Mucosa of rectum (tissue), 2 donors: ENCODE measurements around the gene LRMDA.

Experiments
- H3K27ac ChIP-seq, 2 donors: one replicate each; pipeline ENCODE4 v1.7.0; 2013; ENCODE audit warnings: inconsistent platforms in 2 of 2, low read depth in 2 of 2, low read length in 2 of 2
- H3K27me3 ChIP-seq, 2 donors: one replicate each; pipeline ENCODE4 v1.7.0; 2013; ENCODE audit warnings: low read length in 2 of 2; ENCODE audit not compliant: control insufficient read depth in 2 of 2, insufficient read depth in 2 of 2
- H3K36me3 ChIP-seq, 2 donors: one replicate each; pipeline ENCODE4 v1.7.0; 2013; ENCODE audit warnings: low read length in 2 of 2; ENCODE audit not compliant: control insufficient read depth in 2 of 2, insufficient read depth in 2 of 2
- H3K4me1 ChIP-seq, 2 donors: one replicate each; pipeline ENCODE4 v1.7.0; 2013; ENCODE audit warnings: low read length in 2 of 2, mild to moderate bottlenecking in 1 of 2; ENCODE audit not compliant: control insufficient read depth in 2 of 2, insufficient read depth in 2 of 2
- H3K4me3 ChIP-seq, 2 donors: one replicate each; pipeline ENCODE4 v1.7.0; 2013; ENCODE audit warnings: low read length in 2 of 2
- H3K9ac ChIP-seq, 2 donors: one replicate each; pipeline ENCODE4 v1.7.0; 2013; ENCODE audit warnings: low read length in 2 of 2, low read depth in 1 of 2, mild to moderate bottlenecking in 1 of 2
- H3K9me3 ChIP-seq, 2 donors: one replicate each; pipeline ENCODE4 v1.7.0; 2013; ENCODE audit warnings: low read length in 2 of 2; ENCODE audit not compliant: control insufficient read depth in 2 of 2
- donor health status: healthy.
- donor health status: Normal muscosa, but diverticular disease.

LRMDA gene

GRCh38 chr10:76010703-76011102 lies 579.3 kb downstream of the LRMDA start:
- H3K4me3 ChIP-seq: no peak overlapping the region
- H3K9me3 ChIP-seq: no peaks in the 10 kb centered on the region
- no peaks in the 10 kb centered on the region for H3K36me3 ChIP-seq
- no peak overlapping the region for H3K9ac ChIP-seq
- H3K27me3 ChIP-seq: no peaks in the 10 kb centered on the region
- H3K4me1 ChIP-seq: no peaks in the 10 kb centered on the region
- H3K27ac ChIP-seq: no peak overlapping the region

- H3K9me3 ChIP-seq: no peaks in the 10 kb centered on the region
- H3K36me3 ChIP-seq: no peaks in the 10 kb centered on the region
These were observed 581.4 kb downstream of the LRMDA start for GRCh38 chr10:76012716-76013327.

GRCh38 chr10:76015245-76015644 lies 583.8 kb downstream of the LRMDA start:
- Histone ChIP-seq H3K9ac (no peak overlapping the region), H3K4me1 (no peaks in the 10 kb centered on the region), H3K9me3 (no peaks in the 10 kb centered on the region), H3K36me3 (no peaks in the 10 kb centered on the region), H3K4me3 (no peak overlapping the region), H3K27ac (no peak overlapping the region), H3K27me3 (no peaks in the 10 kb centered on the region)

More at GRCh38 chr10:76012716-76013327, 581.4 kb downstream of the LRMDA start:
- no peak overlapping the region for H3K27ac ChIP-seq
- no peaks in the 10 kb centered on the region for H3K4me1 ChIP-seq
- no peak overlapping the region for H3K9ac ChIP-seq
- H3K27me3 ChIP-seq: no peaks in the 10 kb centered on the region
- no peak overlapping the region for H3K4me3 ChIP-seq

DNA sequence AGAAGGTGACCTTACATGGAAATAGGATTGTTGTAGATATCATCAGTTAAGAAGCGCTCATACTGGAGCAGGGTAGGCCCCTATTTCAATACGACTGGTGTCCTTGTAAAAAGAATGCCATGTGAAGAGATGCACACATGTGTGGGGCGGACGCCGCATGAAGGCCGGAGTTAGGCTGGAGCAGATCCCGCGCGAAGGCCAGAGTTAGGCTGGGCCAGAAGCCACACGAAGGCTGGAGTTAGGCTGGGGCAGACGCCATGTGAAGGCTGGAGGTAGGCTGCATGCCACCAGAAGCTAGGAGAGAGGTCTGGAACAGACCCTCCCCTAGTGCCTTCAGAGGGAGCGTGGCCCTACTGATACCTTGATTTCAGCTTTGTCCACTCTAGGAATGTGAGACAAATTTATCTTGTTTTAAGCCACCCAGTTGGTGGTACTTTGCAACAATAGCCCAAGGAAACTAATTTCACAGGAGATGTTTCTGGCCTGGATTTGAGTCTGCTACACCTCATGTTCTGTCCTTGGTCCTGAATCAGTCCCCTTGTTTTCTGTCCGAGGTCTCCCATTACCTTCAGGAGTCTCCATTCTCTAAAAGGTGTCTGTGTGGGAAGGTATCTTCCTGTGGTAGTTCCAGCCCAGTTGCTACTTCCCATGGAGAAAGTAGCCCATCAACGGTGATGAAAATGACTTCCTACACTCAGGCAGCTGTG lies 585.8 kb downstream of the LRMDA start:
- no peaks in the 10 kb centered on the region for H3K27me3 ChIP-seq
- no peaks in the 10 kb centered on the region for H3K36me3 ChIP-seq
- H3K27ac ChIP-seq: no peak overlapping the region
- no peak overlapping the region for H3K4me3 ChIP-seq
- no peak overlapping the region for H3K9ac ChIP-seq
- H3K4me1 ChIP-seq: no peaks in the 10 kb centered on the region
- H3K9me3 ChIP-seq: no peaks in the 10 kb centered on the region

GRCh38 chr10:76017733-76018433 lies 586.5 kb downstream of the LRMDA start:
- Histone ChIP-seq H3K9me3 (no peaks in the 10 kb centered on the region), H3K27ac (no peak overlapping the region), H3K4me3 (no peak overlapping the region), H3K27me3 (no peaks in the 10 kb centered on the region), H3K4me1 (no peaks in the 10 kb centered on the region), H3K9ac (no peak overlapping the region), H3K36me3 (no peaks in the 10 kb centered on the region)

DNA sequence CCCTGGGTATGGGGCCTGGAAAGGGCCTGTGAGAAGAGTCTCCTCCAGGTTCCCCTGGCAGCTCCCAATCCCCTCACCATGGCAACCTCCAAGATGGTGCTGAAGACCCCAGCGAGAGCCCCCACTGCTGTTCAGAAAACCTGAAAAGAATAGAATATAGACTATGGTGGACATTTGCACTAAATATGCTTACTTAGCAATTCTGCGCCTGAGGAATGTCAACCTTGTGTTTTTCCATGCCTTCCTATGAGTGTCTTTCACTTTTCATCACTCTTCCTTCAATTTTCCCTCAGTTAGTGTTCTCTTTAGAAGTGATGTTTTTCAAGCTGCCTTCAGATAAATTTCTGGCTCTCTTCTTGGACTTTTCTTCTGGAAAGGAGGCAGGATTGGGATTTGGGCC lies 589.2 kb downstream of the LRMDA start:
- Histone ChIP-seq H3K27me3 (no peaks in the 10 kb centered on the region), H3K36me3 (no peaks in the 10 kb centered on the region), H3K4me3 (no peak overlapping the region), H3K4me1 (no peaks in the 10 kb centered on the region), H3K27ac (no peak overlapping the region), H3K9me3 (no peaks in the 10 kb centered on the region), H3K9ac (no peak overlapping the region)

DNA sequence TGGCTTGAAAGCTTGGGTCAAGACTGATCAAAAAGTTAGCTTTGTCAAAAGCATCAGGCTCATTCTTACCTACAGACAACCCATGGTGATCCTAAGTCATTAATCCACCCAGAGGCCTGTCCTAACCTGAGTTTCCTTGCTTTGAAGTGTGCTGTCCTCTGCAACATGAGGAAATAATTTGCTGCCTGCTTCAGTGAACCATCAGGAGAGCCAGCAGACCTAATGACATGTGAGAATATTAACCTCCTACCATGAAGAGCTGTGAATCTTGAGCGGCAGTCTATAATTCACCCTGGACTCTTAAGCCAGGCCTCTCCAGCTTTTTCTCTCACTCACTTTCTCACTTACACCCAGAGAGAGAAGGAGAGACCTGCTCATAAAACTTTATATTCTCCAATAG lies 590.0 kb downstream of the LRMDA start:
- Histone ChIP-seq H3K27me3 (no peaks in the 10 kb centered on the region), H3K9me3 (no peaks in the 10 kb centered on the region), H3K27ac (no peak overlapping the region), H3K9ac (no peak overlapping the region), H3K4me1 (no peaks in the 10 kb centered on the region), H3K36me3 (no peaks in the 10 kb centered on the region), H3K4me3 (no peak overlapping the region)

DNA sequence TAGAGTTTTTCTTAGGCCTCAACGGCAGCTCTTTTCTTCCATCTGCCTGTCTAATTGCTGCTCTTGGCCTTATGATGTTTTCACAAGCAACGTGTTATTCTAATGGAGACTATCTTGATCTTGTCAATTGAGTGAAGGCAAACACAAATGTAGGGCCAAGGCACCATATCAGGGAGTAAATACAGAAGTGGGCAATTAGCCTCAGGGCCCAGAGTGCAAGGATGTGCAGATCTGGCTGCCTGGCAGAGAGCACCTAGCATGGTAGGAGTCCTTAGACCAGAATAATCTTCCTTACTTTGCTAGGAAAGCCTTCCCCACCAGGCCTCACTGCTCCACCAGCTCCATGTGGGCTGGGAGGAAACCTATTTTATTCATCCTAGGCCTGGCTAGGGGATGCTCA lies 590.9 kb downstream of the LRMDA start:
- Histone ChIP-seq H3K4me3 (no peak overlapping the region), H3K9ac (no peak overlapping the region), H3K27ac (no peak overlapping the region), H3K36me3 (no peaks in the 10 kb centered on the region), H3K27me3 (no peaks in the 10 kb centered on the region), H3K4me1 (no peaks in the 10 kb centered on the region), H3K9me3 (no peaks in the 10 kb centered on the region)

GRCh38 chr10:76023007-76023406 lies 591.6 kb downstream of the LRMDA start:
- Histone ChIP-seq H3K4me3 (no peak overlapping the region), H3K36me3 (no peaks in the 10 kb centered on the region), H3K9me3 (no peaks in the 10 kb centered on the region), H3K27ac (no peak overlapping the region), H3K4me1 (no peaks in the 10 kb centered on the region), H3K27me3 (no peaks in the 10 kb centered on the region), H3K9ac (no peak overlapping the region)

- H3K27ac ChIP-seq: no peak overlapping the region
- no peaks in the 10 kb centered on the region for H3K4me1 ChIP-seq
- no peak overlapping the region for H3K9ac ChIP-seq
- no peaks in the 10 kb centered on the region for H3K9me3 ChIP-seq
- H3K27me3 ChIP-seq: no peaks in the 10 kb centered on the region
- no peak overlapping the region for H3K4me3 ChIP-seq
- H3K36me3 ChIP-seq: no peaks in the 10 kb centered on the region
These were observed 593.2 kb downstream of the LRMDA start for GRCh38 chr10:76024460-76025123.
